ENCODE results near the gene UVRAG. TPM values are rescaled to one million over a fixed set of nuclear protein-coding genes. Genes with fewer than 3 reads are reported as not detected.
"Not testable (repeated sequence)": the region's sequence is repeated elsewhere in the genome, so short reads cannot be mapped to it uniquely, and the experiment has no call there.

UVRAG gene
- polyA plus RNA-seq, 6 donors from 2014 or later = 39.6 to 94.0 (median 70.8) TPM

DNA sequence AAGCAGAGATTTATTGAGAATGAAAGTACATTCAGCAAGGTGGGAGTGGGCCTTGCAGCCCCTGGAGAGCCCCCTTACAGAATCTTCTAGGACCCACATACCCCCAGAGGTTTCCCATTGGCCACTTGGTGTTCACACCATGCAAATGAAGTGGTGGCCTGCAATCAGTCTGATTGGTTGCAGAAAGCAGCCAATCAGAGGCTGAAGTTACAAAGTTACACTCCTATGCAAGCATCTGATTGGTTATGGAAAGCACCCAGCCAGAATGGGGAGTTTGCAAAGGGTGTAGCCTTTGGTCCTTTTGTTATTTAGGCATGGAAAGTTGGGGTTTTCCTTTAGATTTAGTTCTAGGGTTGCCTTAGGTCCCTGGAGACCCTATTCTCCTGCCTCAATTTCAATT is 34.9 kb downstream of the UVRAG start:
- peaks cover 0 to 3% (median 0%) of the 10 kb centered on the region in 7 donors for H3K9me3 Mint-ChIP-seq
- ATAC-seq (ENCODE audit: low read depth in 2 of 2) (no peak), DNase-seq (no peak)
- H3K4me3 Mint-ChIP-seq = peak overlapping the region in 5 of 8 donors; percentile 0 to 66 (median 18)
- peak overlapping the region in 3 of 6 donors; percentile 54 to 94 (median 74) for H3K27ac Mint-ChIP-seq
- no peaks in the 10 kb centered on the region for H3K27me3 Mint-ChIP-seq
- peaks cover 0 to 19% of the 10 kb centered on the region in 2 donors for H3K36me3 Mint-ChIP-seq
- peaks cover 44 to 64% (median 44%) of the 10 kb centered on the region in 3 donors for H3K4me1 Mint-ChIP-seq

DNA sequence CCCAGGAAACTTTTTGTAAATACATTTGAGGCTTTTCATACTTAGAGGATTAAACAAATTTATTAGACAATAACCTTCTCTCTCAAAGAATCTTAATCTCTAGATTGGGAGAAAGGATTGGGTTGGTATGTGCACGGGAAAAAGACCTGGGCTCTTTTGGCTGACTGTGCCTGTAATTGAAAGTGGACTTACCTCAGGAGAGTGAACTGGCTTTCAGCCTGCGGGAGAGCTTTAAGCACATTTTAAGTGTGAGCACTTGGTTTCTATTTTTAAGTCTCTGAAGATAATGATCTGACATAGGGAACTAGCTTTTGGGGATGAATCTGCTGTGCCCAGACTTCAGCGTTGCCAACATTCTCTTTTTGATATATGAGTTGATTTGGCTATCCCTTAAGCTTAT is 35.8 kb downstream of the UVRAG start:
- H3K27me3 Mint-ChIP-seq = no peaks in the 10 kb centered on the region
- H3K27ac Mint-ChIP-seq = peak overlapping the region; percentile 39 to 74 (median 53)
- H3K9me3 Mint-ChIP-seq = peaks cover 0 to 1% (median 0%) of the 10 kb centered on the region in 7 donors
- H3K4me3 Mint-ChIP-seq = peak overlapping the region in 4 of 8 donors; percentile 3 to 37 (median 28)
- DNase-seq = no peak
- no peak for ATAC-seq (ENCODE audit: low read depth in 2 of 2)
- H3K4me1 Mint-ChIP-seq = peaks cover 39 to 63% (median 43%) of the 10 kb centered on the region in 3 donors
- H3K36me3 Mint-ChIP-seq = peaks cover 0 to 12% of the 10 kb centered on the region in 2 donors

DNA sequence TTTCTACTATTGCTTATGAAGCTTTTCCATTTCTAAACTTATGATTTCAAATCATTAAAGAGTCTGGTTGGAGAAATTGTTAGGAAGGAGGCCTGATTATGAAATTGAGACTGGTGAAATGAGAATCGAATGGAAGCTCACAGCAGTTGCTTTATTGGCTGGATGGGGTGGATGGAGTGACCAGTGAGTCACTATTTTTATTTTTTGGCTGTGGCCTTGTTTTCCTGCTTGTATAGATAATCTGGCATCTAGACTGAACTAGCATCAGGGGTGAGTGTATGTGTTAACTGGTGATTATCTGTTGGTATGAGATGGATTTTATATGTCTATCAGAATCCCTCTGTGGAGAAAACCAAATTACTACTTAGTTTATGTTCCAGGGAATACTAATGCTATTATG is 36.2 kb downstream of the UVRAG start:
- peaks cover 0 to 1% (median 0%) of the 10 kb centered on the region in 7 donors for H3K9me3 Mint-ChIP-seq
- peaks cover 0 to 10% of the 10 kb centered on the region in 2 donors for H3K36me3 Mint-ChIP-seq
- DNase-seq = no peak
- no peaks in the 10 kb centered on the region for H3K27me3 Mint-ChIP-seq
- ATAC-seq (ENCODE audit: low read depth in 2 of 2) = no peak
- peak overlapping the region in 4 of 8 donors; percentile 17 to 37 (median 30) for H3K4me3 Mint-ChIP-seq
- peak overlapping the region; percentile 39 to 74 (median 53) for H3K27ac Mint-ChIP-seq
- peaks cover 37 to 62% (median 39%) of the 10 kb centered on the region in 3 donors for H3K4me1 Mint-ChIP-seq

DNA sequence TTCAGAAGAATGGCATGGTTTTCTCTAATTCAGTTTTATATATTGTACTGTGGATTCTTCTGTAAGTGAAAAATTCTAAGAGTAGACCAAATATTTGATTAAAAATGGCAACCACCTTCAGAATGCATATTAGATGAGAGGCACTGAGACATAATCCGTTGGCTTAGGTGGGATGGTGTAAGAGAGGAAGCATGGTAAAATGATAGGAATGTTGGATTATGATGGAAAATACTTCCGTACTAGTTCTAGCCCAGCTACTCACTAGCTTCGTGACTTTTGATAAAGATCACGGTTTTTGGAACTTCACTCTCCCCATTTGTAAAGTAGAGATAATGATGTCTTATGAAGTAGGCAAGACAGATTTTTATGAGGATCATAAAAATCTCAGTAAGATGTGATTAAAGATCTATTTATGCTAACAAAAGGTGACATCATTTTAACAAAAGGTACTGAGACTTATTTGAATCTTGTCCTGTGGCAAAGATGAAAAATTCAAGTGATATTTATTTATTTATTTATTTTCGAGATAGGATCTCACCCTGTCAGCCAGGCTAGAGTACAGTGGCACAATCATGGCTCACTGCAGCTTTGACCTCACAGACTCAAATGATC is 37.5 kb downstream of the UVRAG start:
- Mint-ChIP-seq H3K9me3 (peaks cover 0 to 1% (median 0%) of the 10 kb centered on the region in 7 donors), H3K27ac (peak overlapping the region in 2 of 6 donors; percentile 32 to 34), H3K36me3 (peaks cover 10 to 11% of the 10 kb centered on the region in 2 donors), H3K4me1 (peaks cover 41 to 63% (median 41%) of the 10 kb centered on the region in 3 donors), H3K27me3 (no peaks in the 10 kb centered on the region), H3K4me3 (no peak overlapping the region)
- no peak for DNase-seq
- ATAC-seq (ENCODE audit: low read depth in 2 of 2) = no peak

DNA sequence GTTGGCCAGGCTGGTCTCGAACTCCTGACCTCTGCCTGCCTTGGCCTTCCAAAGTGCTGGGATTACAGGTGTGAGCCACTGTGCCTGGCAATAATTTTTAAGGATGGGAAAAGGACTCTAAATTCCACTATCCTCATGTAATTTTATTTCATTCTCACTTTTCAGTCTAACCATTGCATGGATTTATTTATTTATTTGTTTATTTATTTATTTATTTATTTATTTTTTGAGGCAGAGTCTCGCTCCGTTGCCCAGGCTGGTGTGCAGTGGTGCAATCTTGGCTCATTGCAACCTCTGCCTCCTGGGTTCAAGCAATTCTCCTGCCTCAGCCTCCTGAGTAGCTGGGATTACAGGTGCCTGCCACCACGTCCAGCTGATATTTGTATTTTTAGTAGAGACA is 38.6 kb downstream of the UVRAG start:
- Mint-ChIP-seq H3K4me1 (peaks cover 46 to 60% (median 52%) of the 10 kb centered on the region in 3 donors), H3K27ac (peak overlapping the region in 2 of 6 donors; percentile 52 to 80), H3K36me3 (peaks cover 11 to 20% of the 10 kb centered on the region in 2 donors)
- H3K9me3 Mint-ChIP-seq; H3K27me3 Mint-ChIP-seq; ATAC-seq (ENCODE audit: low read depth in 2 of 2); DNase-seq; H3K4me3 Mint-ChIP-seq: not testable (repeated sequence)

DNA sequence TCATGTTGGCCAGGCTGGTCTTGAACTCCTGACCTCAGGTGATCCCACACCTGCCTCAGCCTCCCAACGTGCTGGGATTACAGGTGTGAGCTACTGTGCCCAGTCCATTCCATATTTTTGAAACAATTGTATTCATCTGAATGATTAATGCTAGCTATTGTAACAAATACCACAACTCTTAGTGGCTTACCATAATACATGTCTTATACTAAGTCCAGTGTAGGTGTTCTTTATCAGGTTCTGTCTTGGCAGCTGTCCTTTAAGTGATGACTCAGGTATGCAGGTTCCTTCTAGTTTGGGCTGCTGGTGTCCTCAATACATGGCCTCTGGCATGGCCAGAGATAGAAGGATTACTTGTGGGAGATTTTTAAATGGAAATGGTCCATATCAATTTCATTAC is 39.0 kb downstream of the UVRAG start:
- peak overlapping the region in 1 of 6 donors; percentile 67 for H3K27ac Mint-ChIP-seq
- peaks cover 0 to 1% (median 0%) of the 10 kb centered on the region in 7 donors for H3K9me3 Mint-ChIP-seq
- H3K27me3 Mint-ChIP-seq = no peaks in the 10 kb centered on the region
- DNase-seq (no peak), ATAC-seq (ENCODE audit: low read depth in 2 of 2) (no peak)
- H3K4me3 Mint-ChIP-seq = no peak overlapping the region
- H3K36me3 Mint-ChIP-seq = peaks cover 11 to 20% of the 10 kb centered on the region in 2 donors
- H3K4me1 Mint-ChIP-seq = peaks cover 46 to 56% (median 52%) of the 10 kb centered on the region in 3 donors

DNA sequence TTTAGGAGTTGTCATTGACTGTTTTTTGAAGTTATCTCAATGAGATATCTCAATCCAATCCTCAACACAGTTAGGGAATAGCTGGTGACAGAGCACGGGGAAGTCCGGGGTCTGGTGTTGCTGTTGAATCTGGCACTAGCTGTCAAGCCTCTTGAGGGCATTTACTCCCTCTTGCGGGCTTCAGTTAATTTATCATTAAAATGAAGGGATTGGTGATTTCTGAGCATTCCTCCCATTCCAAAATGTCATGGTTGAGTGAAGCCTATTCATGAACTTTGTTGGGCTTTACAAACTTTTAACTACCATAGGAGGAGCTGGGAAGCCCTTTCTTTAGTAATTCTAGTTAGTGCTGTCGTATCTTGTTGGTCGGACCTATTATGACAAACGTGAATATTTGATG is 40.2 kb downstream of the UVRAG start:
- peak overlapping the region in 3 of 6 donors; percentile 74 to 91 (median 81) for H3K27ac Mint-ChIP-seq
- H3K4me1 Mint-ChIP-seq = peaks cover 38 to 48% (median 43%) of the 10 kb centered on the region in 3 donors
- H3K36me3 Mint-ChIP-seq = peaks cover 11 to 20% of the 10 kb centered on the region in 2 donors

DNA sequence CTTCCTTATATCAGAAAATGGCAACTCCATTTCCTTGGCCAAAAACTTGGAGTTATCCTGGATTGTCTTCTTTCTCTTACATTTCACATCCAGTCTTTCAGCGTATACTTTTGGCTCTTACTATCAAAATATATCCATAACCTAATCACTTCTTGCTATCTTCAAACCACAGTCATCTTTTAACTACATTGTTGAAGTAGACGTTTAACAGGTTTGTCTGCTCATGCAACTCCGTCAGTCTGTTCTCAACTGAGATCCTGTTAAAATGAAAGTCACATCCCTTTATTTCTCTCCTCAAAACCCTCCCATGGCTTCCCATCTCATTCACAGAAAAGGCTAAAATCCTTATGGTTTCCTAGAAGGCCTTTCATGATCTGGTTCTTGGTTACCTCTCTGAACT is 41.9 kb downstream of the UVRAG start:
- H3K27ac Mint-ChIP-seq = peak overlapping the region in 5 of 6 donors; percentile 15 to 95 (median 72)
- no peaks in the 10 kb centered on the region for H3K9me3 Mint-ChIP-seq
- ATAC-seq (ENCODE audit: low read depth in 2 of 2) (no peak), DNase-seq (no peak)
- no peaks in the 10 kb centered on the region for H3K27me3 Mint-ChIP-seq
- peaks cover 11 to 20% of the 10 kb centered on the region in 2 donors for H3K36me3 Mint-ChIP-seq
- H3K4me3 Mint-ChIP-seq = no peak overlapping the region
- peaks cover 30 to 35% (median 30%) of the 10 kb centered on the region in 3 donors for H3K4me1 Mint-ChIP-seq

More for the DNA sequence above, 40.2 kb downstream of the UVRAG start:
- H3K9me3 Mint-ChIP-seq = no peaks in the 10 kb centered on the region
- no peaks in the 10 kb centered on the region for H3K27me3 Mint-ChIP-seq
- no peak for ATAC-seq (ENCODE audit: low read depth in 2 of 2)
- no peak for DNase-seq
- H3K4me3 Mint-ChIP-seq = no peak overlapping the region

DNA sequence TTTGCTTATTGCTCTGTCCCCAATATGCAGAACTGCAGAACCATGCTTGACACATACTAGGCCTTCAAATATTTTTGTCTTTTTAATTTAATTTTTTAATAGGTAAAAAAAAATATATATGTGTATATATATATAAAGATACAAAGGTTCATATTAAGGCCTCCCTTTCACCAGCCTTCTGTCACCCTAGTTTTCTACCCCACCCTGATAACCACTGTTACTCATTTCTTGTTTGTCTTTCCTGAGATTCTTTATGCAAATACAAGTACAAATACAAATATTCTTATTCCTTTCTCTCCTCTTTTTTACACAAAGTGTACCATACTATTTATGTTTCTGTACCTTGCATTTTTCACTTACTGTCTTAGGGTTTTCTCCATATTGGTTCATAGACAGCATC is 43.0 kb downstream of the UVRAG start:
- Mint-ChIP-seq H3K4me1 (peaks cover 34 to 42% (median 37%) of the 10 kb centered on the region in 3 donors), H3K27me3 (no peaks in the 10 kb centered on the region), H3K9me3 (no peaks in the 10 kb centered on the region), H3K36me3 (peaks cover 15 to 29% of the 10 kb centered on the region in 2 donors), H3K4me3 (no peak overlapping the region), H3K27ac (peak overlapping the region in 3 of 6 donors; percentile 1 to 82 (median 72))
- no peak for ATAC-seq (ENCODE audit: low read depth in 2 of 2)
- no peak for DNase-seq

DNA sequence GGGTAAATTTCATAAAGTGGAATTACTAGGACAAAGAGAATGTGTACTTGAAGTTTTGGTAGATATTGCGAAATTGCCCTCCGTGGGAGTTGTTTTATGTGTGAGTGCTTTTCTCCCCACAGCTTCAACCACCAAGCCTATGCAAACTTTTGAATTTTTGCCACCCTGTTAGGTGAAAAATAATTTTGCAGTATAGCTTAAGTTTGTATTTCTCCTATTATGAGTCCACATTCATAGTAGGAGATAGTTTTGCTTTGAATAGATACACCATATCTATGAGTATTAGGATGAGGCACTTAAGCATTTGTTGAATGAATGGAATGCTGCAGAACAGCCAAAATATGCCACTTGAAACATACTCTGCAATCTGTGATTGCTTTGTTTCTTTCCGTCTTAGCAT is 43.6 kb downstream of the UVRAG start:
- H3K4me3 Mint-ChIP-seq = no peak overlapping the region
- ATAC-seq (ENCODE audit: low read depth in 2 of 2) (no peak), DNase-seq (no peak)
- H3K36me3 Mint-ChIP-seq = peaks cover 17 to 29% of the 10 kb centered on the region in 2 donors
- H3K4me1 Mint-ChIP-seq = peaks cover 34 to 44% (median 42%) of the 10 kb centered on the region in 3 donors
- peak overlapping the region in 1 of 6 donors; percentile 82 for H3K27ac Mint-ChIP-seq
- H3K9me3 Mint-ChIP-seq = no peaks in the 10 kb centered on the region
- no peaks in the 10 kb centered on the region for H3K27me3 Mint-ChIP-seq

DNA sequence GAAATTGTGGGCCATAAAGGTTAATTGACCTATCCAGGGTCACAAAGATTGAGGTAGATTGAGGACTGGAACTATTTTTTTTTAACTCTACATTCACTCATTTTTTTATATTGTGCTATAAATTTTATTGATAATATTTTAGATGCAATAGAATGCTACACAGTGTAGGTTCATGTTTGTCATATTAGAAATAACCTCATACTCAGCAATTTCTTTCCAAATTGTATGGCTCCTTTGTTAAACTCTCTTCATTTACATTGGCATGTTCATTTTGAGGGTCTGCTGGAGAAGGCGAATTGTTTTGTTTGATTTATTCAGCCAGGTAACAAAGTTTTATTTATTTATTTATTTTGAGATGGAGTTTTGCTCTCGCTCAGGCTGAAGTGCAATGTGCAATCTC is 44.6 kb downstream of the UVRAG start:
- Mint-ChIP-seq H3K27ac (no peak overlapping the region), H3K27me3 (no peaks in the 10 kb centered on the region), H3K9me3 (no peaks in the 10 kb centered on the region), H3K4me3 (no peak overlapping the region), H3K36me3 (peaks cover 20 to 29% of the 10 kb centered on the region in 2 donors), H3K4me1 (peaks cover 34 to 47% (median 44%) of the 10 kb centered on the region in 3 donors)
- DNase-seq = no peak
- no peak for ATAC-seq (ENCODE audit: low read depth in 2 of 2)

DNA sequence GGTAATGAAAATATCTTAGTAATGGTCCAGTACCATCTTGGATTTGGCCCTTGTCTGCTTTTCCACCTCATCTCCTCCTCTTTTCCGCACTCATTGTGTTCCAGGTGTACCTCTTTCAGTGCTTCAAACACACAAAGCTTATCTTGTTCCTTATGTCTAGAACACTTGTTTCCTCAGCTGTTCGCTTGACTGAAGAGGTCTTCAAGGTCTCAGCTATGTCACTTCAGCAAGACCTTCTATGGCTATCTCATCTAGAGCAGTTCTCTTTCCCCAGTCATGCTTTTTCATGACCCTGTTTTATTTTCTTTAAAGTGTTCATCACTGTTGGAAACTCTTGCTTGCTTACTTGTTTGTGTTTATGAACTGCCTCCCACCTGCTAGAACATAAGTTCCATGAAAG is 47.4 kb downstream of the UVRAG start:
- H3K27ac Mint-ChIP-seq = peak overlapping the region in 4 of 6 donors; percentile 12 to 72 (median 56)
- H3K36me3 Mint-ChIP-seq = peaks cover 14 to 20% of the 10 kb centered on the region in 2 donors
- peaks cover 27 to 35% (median 32%) of the 10 kb centered on the region in 3 donors for H3K4me1 Mint-ChIP-seq
- no peak for ATAC-seq (ENCODE audit: low read depth in 2 of 2)
- no peaks in the 10 kb centered on the region for H3K9me3 Mint-ChIP-seq
- H3K27me3 Mint-ChIP-seq = no peaks in the 10 kb centered on the region
- DNase-seq = no peak
- no peak overlapping the region for H3K4me3 Mint-ChIP-seq

DNA sequence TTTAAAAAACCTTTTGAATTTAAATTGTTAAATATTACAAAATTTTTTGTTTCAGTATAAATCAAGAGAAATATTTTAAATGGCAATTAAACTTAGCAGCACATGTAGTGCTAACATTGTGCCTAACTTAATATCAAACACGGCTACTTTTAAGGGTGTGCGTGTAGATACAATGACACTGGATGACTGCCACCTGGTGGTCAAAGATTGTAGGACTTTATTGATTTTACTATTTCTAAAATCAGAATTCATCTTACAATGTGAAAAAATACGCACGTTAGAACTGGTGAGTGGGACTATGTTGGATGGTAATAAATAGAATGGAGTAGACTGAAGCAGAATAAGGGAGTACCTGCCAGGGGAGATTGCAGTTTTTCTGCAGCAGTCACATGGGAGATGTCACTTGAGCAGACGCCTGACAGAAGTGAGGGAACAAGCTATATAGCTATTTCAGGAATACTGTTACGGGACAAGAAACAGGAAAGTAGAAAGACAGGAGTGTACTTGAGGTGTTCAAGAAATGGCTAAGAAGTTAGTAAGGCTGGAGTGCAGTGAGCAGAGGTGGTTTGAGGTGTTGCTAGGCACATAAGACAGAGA is 52.9 kb downstream of the UVRAG start:
- ATAC-seq (ENCODE audit: low read depth in 2 of 2) = peak; percentile 60 to 78
- no peaks in the 10 kb centered on the region for H3K9me3 Mint-ChIP-seq

More for the DNA sequence above, 52.9 kb downstream of the UVRAG start:
- peak; percentile 48 for DNase-seq
- Mint-ChIP-seq H3K27ac (peak overlapping the region in 5 of 6 donors; percentile 10 to 73 (median 40)), H3K36me3 (peaks cover under 1 to 5% of the 10 kb centered on the region in 2 donors), H3K4me3 (peak overlapping the region in 1 of 8 donors; percentile 2), H3K27me3 (no peaks in the 10 kb centered on the region), H3K4me1 (peaks cover 32 to 66% (median 48%) of the 10 kb centered on the region in 3 donors)
